ENCODE results near the gene CMSS1. TPM values are rescaled to one million over a fixed set of nuclear protein-coding genes. Genes with fewer than 3 reads are reported as not detected.

The CMSS1 gene
- total and polyA plus RNA-seq, 2 donors (not counting 1 experiment from before 2014, with no cell fraction given), result 7.3 to 22.8 TPM

DNA sequence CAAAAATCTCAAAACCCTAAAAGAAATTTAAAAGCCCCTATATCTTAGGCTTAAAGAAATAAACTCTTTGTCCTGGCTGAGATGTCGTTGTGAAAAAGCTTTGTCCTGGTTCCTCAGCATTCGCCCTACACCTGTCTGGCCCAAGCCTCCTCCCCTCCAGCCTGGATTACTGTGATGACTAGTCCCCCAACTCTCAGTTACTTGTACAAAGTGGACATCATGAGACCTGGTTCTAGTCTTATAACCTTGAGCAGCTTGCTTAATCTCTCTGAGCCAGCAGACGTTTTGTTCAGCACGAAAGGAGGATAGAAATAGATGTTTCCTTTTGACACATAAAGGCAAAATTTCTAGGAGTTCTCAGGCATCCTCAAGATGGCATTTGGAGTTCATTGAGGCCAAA lies 245.0 kb downstream of the CMSS1 start:
- Histone ChIP-seq H3K4me2 (replicated peaks; ENCODE audit: low read depth, low read length, poor library complexity, severe bottlenecking) (no peak overlapping the region), H3K4me1 (ENCODE audit: control insufficient read depth in 2 of 2, insufficient read depth in 2 of 2, low read length in 2 of 2) (peaks cover 0 to 9% of the 10 kb centered on the region in 2 donors), H3K36me3 (replicated peaks in 1 of 2; ENCODE audit: control extremely low read depth in 1 of 2, control insufficient read depth in 1 of 2, extremely low read depth in 1 of 2, insufficient read depth in 2 of 2, low read length in 1 of 2) (no peaks in the 10 kb centered on the region), H3K27ac (ENCODE audit: low read length in 2 of 2) (no peak overlapping the region), H3K79me2 (ENCODE audit: control insufficient read depth, insufficient read depth, low read length) (no peaks in the 10 kb centered on the region), H4K20me1 (ENCODE audit: control insufficient read depth, insufficient read depth, low read length, poor library complexity, severe bottlenecking) (no peaks in the 10 kb centered on the region), H3K27me3 (replicated peaks in 1 of 4; ENCODE audit: control extremely low read depth in 1 of 4, control insufficient read depth in 3 of 4, insufficient read depth in 4 of 4, low read length in 3 of 4) (no peaks in the 10 kb centered on the region), H3K4me3 (ENCODE audit: control extremely low read depth in 1 of 5, extremely low read depth in 1 of 5, insufficient read depth in 1 of 5, low read depth in 2 of 5, low read length in 4 of 5) (no peak overlapping the region), H3K9me3 (ENCODE audit: control extremely low read depth in 1 of 3, control insufficient read depth in 2 of 3, insufficient read depth in 1 of 3, low read length in 2 of 3) (no peaks in the 10 kb centered on the region), H2AFZ (ENCODE audit: insufficient read depth, low read depth, low read length, poor library complexity, severe bottlenecking) (no peak overlapping the region), H3K9ac (ENCODE audit: low read length) (no peak overlapping the region)
- POLR2A ChIA-PET, result no interaction called here
- intact Hi-C loops (cut with micrococcal nuclease), result no loop called here
- Mint-ChIP-seq H3K9me3 (ENCODE audit: insufficient read depth) (no peaks in the 10 kb centered on the region), H3K4me1 (peaks cover 4% of the 10 kb centered on the region), H3K27me3 (no peaks in the 10 kb centered on the region), H3K27ac (no peak overlapping the region), H3K4me3 (no peak overlapping the region)
- TF ChIP-seq EZH2 (IDR thresholded peaks at IDR 0.05; ENCODE audit: borderline replicate concordance, insufficient read depth, low read depth, low read length, poor library complexity, severe bottlenecking) (no peak), CTCF (IDR thresholded peaks at IDR 0.05) (no peak)
- DNase-seq (no peak), ATAC-seq (ENCODE audit: low read depth) (no peak)
- CTCF ChIA-PET, result interaction anchor here (1.1 kb wide), 1 partner anchor 9 kb away, joined by 3 read pairs; no protein-coding TSS in a partner anchor
- WGBS (ENCODE audit: insufficient coverage), result 100% methylated on average over 4 of the region's 4 CpGs

DNA sequence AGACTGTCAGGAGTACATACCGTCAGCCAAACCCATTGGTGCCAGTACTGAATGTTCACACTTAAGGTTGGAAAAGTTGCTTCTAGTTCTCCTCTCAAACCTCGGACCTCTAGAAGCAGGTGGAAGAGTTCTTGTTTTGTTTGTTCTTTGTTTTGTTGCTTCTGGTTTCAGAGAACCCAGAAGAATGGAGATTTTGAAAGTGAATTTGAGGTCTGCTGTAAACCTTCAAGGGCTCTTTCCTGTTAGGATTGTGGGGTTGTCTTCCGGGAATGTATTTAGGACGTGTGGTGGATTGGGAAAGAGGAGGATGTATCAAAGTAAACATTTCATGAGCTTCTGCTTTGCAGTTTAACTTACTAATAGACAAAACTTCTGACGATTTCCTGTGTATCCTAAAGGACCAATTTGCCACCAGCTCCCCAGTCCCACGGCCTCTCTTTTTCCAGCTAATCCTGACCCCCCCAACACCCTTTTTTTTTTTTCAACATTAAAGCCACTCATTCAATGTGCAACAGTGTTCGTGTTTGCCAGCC lies 246.3 kb downstream of the CMSS1 start:
- TF ChIP-seq CTCF (IDR thresholded peaks at IDR 0.05), result no peak
- no peak for TF ChIP-seq EZH2 (IDR thresholded peaks at IDR 0.05; ENCODE audit: borderline replicate concordance, insufficient read depth, low read depth, low read length, poor library complexity, severe bottlenecking)
- Mint-ChIP-seq H3K4me3 (no peak overlapping the region), H3K4me1 (peaks cover 7% of the 10 kb centered on the region), H3K27me3 (no peaks in the 10 kb centered on the region), H3K9me3 (ENCODE audit: insufficient read depth) (no peaks in the 10 kb centered on the region), H3K27ac (no peak overlapping the region)
- H3K36me3 ChIP-seq (replicated peaks in 1 of 2; ENCODE audit: control extremely low read depth in 1 of 2, control insufficient read depth in 1 of 2, extremely low read depth in 1 of 2, insufficient read depth in 2 of 2, low read length in 1 of 2), result no peaks in the 10 kb centered on the region
- DNase-seq (no peak), ATAC-seq (ENCODE audit: low read depth) (no peak)
- H2AFZ ChIP-seq (ENCODE audit: insufficient read depth, low read depth, low read length, poor library complexity, severe bottlenecking), result no peak overlapping the region
- no peaks in the 10 kb centered on the region for H3K27me3 ChIP-seq (replicated peaks in 1 of 4; ENCODE audit: control extremely low read depth in 1 of 4, control insufficient read depth in 3 of 4, insufficient read depth in 4 of 4, low read length in 3 of 4)
- no peak overlapping the region for H3K4me3 ChIP-seq (ENCODE audit: control extremely low read depth in 1 of 5, extremely low read depth in 1 of 5, insufficient read depth in 1 of 5, low read depth in 2 of 5, low read length in 4 of 5)
- no peak overlapping the region for H3K27ac ChIP-seq (ENCODE audit: low read length in 2 of 2)
- H4K20me1 ChIP-seq (ENCODE audit: control insufficient read depth, insufficient read depth, low read length, poor library complexity, severe bottlenecking), result no peaks in the 10 kb centered on the region
- CTCF ChIA-PET, result interaction anchor here (0.7 to 1.5 kb wide), 4 partner anchors 35 to 232 kb away, joined by 3 to 6 read pairs (median 4); partner anchors contain the start of gene TBC1D23
- POLR2A ChIA-PET, result interaction anchor here (0.6 kb wide), 1 partner anchor 106 kb away, joined by 4 read pairs; no protein-coding TSS in a partner anchor
- intact Hi-C loops (cut with micrococcal nuclease), result no loop called here
- H3K9me3 ChIP-seq (ENCODE audit: control extremely low read depth in 1 of 3, control insufficient read depth in 2 of 3, insufficient read depth in 1 of 3, low read length in 2 of 3), result no peaks in the 10 kb centered on the region
- no peak overlapping the region for H3K9ac ChIP-seq (ENCODE audit: low read length)
- H3K79me2 ChIP-seq (ENCODE audit: control insufficient read depth, insufficient read depth, low read length), result no peaks in the 10 kb centered on the region
- H3K4me2 ChIP-seq (replicated peaks; ENCODE audit: low read depth, low read length, poor library complexity, severe bottlenecking), result no peak overlapping the region
- peaks cover 2 to 12% of the 10 kb centered on the region in 2 donors for H3K4me1 ChIP-seq (ENCODE audit: control insufficient read depth in 2 of 2, insufficient read depth in 2 of 2, low read length in 2 of 2)
- WGBS (ENCODE audit: insufficient coverage), result 89% methylated on average over 2 of the region's 7 CpGs

All from B cell (primary cell).